Endothelial cell of umbilical vein (primary cell): ENCODE measurements around the gene MTF1. TPM values are rescaled to one million over a fixed set of nuclear protein-coding genes. Genes with fewer than 3 reads are reported as not detected.

Source experiments
- BruUV-seq: library from RNA; stranded (reverse); fragments of 400-500 nt; replicated peaks from 2 replicates; lab custom pipeline; 2021; lab: Mats Ljungman, UMichigan
- CTCF ChIA-PET: fragments of 300-600, 350-600 bp; sonication (Branson Sonifier 250); formaldehyde crosslinking; loops from one replicate; lab custom pipeline; 2021; ENCODE audit warnings: antibody characterized with exemption, inconsistent platforms; lab: Charles Lee
- POLR2A ChIA-PET: fragments of 300-600, 350-600 bp; sonication (Branson Sonifier 250); formaldehyde crosslinking; loops from one replicate; lab custom pipeline; 2021; ENCODE audit warnings: antibody characterized with exemption, inconsistent platforms; lab: Charles Lee
- DNase-seq: peaks from one replicate; pipeline ENCODE4 v3.0.0-alpha.2; 2011; ENCODE audit warnings: low read depth, low spot score
- FAIRE-seq: peaks from 2 replicates; lab custom pipeline; 2011; peaks lifted over from hg19 to GRCh38; lab: Jason Lieb, UNC
- H2AFZ ChIP-seq: 2 replicates; pipeline ENCODE4 v1.6.0; 2012; ENCODE audit warnings: low read depth, low read length, control low read depth, inconsistent platforms
- H3K27ac ChIP-seq: 2 replicates; pipeline ENCODE4 v1.5.1; 2011; ENCODE audit warnings: low read depth, mild to moderate bottlenecking, control low read depth, low read length, moderate library complexity; ENCODE audit not compliant: insufficient read depth
- H3K27me3 ChIP-seq, 2 experiments: 2 replicates each; pipeline versions ENCODE4 v1.6.0 to v1.6.1; 2011; ENCODE audit warnings: low read length in 2 of 2, mixed read lengths in 1 of 2; ENCODE audit not compliant: control insufficient read depth in 2 of 2, insufficient read depth in 2 of 2
- H3K36me3 ChIP-seq, 2 experiments: 2 replicates in 1 of 2; 3 replicates in 1 of 2; pipeline ENCODE4 v1.5.1; 2011; ENCODE audit warnings: low read length in 2 of 2, mild to moderate bottlenecking in 1 of 2, moderate library complexity in 1 of 2; ENCODE audit not compliant: control insufficient read depth in 2 of 2, insufficient read depth in 2 of 2; ENCODE audit errors: extremely low read depth in 1 of 2
- H3K4me1 ChIP-seq: 3 replicates; pipeline ENCODE4 v1.5.1; 2011; ENCODE audit warnings: mild to moderate bottlenecking, low read length; ENCODE audit not compliant: control insufficient read depth, insufficient read depth; ENCODE audit errors: extremely low read depth
- H3K4me2 ChIP-seq: 2 replicates; pipeline ENCODE4 v1.6.1; 2011; ENCODE audit warnings: low read length, control low read depth, mixed read lengths; ENCODE audit not compliant: insufficient read depth
- H3K4me3 ChIP-seq, 3 experiments: fragments of 200-600 bp in 1 of 3; sonication (generic), shearing (Covaris generic) in 1 of 3; replicated peaks in 1 of 3; 2 replicates each; pipeline ENCODE4 v1.5.1; 2011 to 2016; ENCODE audit warnings: control low read depth in 3 of 3, low read length in 3 of 3, mild to moderate bottlenecking in 2 of 3, inconsistent platforms in 1 of 3, low read depth in 1 of 3, moderate library complexity in 1 of 3; ENCODE audit not compliant: insufficient read depth in 1 of 3
- H3K79me2 ChIP-seq: 2 replicates; pipeline ENCODE4 v1.6.0; 2012; ENCODE audit warnings: low read length, inconsistent platforms; ENCODE audit not compliant: control insufficient read depth, insufficient read depth
- H3K9ac ChIP-seq: replicated peaks from 2 replicates; pipeline ENCODE3; 2011; ENCODE audit warnings: low read length, control low read depth; ENCODE audit not compliant: insufficient read depth; ENCODE audit errors: extremely low read depth
- H3K9me1 ChIP-seq: replicated peaks from 3 replicates; pipeline ENCODE4 v1.6.0; 2011; ENCODE audit warnings: mild to moderate bottlenecking, low read length; ENCODE audit not compliant: control insufficient read depth, insufficient read depth; ENCODE audit errors: extremely low read depth
- H3K9me3 ChIP-seq: replicated peaks from 2 replicates; pipeline ENCODE4 v1.5.1; 2012; ENCODE audit warnings: low read length, inconsistent platforms; ENCODE audit not compliant: control insufficient read depth, insufficient read depth
- H4K20me1 ChIP-seq: replicated peaks from 2 replicates; pipeline ENCODE3; 2011; ENCODE audit warnings: mild to moderate bottlenecking, low read length; ENCODE audit not compliant: control insufficient read depth, insufficient read depth; ENCODE audit errors: extremely low read depth
- CTCF ChIP-seq, 2 donors: IDR thresholded peaks; 1 replicate in 1 of 2; 2 replicates in 1 of 2; pipeline ENCODE4 v1.5.1; 2011; ENCODE audit warnings: low read length in 2 of 2, mild to moderate bottlenecking in 2 of 2, moderate library complexity in 2 of 2, control low read depth in 1 of 2, inconsistent platforms in 1 of 2, low read depth in 1 of 2; ENCODE audit not compliant: insufficient read depth in 1 of 2; ENCODE audit errors: extremely low read depth in 1 of 2
- EZH2 ChIP-seq: IDR thresholded peaks from 2 replicates; pipeline ENCODE4 v1.6.1; 2012; ENCODE audit warnings: borderline replicate concordance, low read depth, mild to moderate bottlenecking, moderate library complexity, low read length, inconsistent platforms; ENCODE audit not compliant: severe bottlenecking
- FOS ChIP-seq: IDR thresholded peaks from 2 replicates; pipeline ENCODE4 v1.6.1; 2011; ENCODE audit warnings: mild to moderate bottlenecking, low read length, moderate library complexity, borderline replicate concordance; ENCODE audit not compliant: insufficient read depth
- GATA2 ChIP-seq: IDR thresholded peaks from 2 replicates; pipeline ENCODE4 v1.7.0; 2011; ENCODE audit warnings: low read depth, mild to moderate bottlenecking, moderate library complexity, mixed read lengths, low read length; ENCODE audit not compliant: insufficient read length, insufficient read depth
- JUN ChIP-seq: IDR thresholded peaks from 2 replicates; pipeline ENCODE4 v1.6.1; 2011; ENCODE audit warnings: borderline replicate concordance, low read depth; ENCODE audit not compliant: insufficient read length, insufficient read depth
- MAX ChIP-seq: IDR thresholded peaks from 2 replicates; pipeline ENCODE4 v1.6.1; 2011; ENCODE audit not compliant: insufficient read depth, insufficient read length
- MYC ChIP-seq: IDR thresholded peaks from one replicate; pipeline ENCODE4 v1.6.1; 2011; ENCODE audit warnings: mild to moderate bottlenecking, low read depth, low read length
- POLR2A ChIP-seq: IDR thresholded peaks from 2 replicates; pipeline ENCODE4 v1.6.1; 2012; ENCODE audit warnings: low read depth, mild to moderate bottlenecking, control low read depth, low read length
- POLR2AphosphoS5 ChIP-seq: IDR thresholded peaks from 2 replicates; pipeline ENCODE4 v1.6.1; 2012; ENCODE audit warnings: low read depth, mild to moderate bottlenecking, control low read depth, low read length, moderate library complexity; ENCODE audit not compliant: insufficient read depth
- dilution Hi-C: fragments of 300-500 bp; cut with MboI; formaldehyde crosslinking; loops from one replicate; pipeline ENCODE4 v1.15.0; 2019; ENCODE audit warnings: low sequenced_read_pairs; ENCODE audit not compliant: extremely low pct_ligation_motif_present
- intact Hi-C: fragments of 100-400 bp; cut with micrococcal nuclease; formaldehyde crosslinking; loops from one replicate; pipeline ENCODE4 v1.10.0; 2022
- polyA plus RNA-seq, 4 experiments: library from polyadenylated mRNA; depleted of rRNA in 3 of 4; stranded (reverse) in 3 of 4; unstranded in 1 of 4; fragments of >200 nt; gene quantifications; 2 replicates each; pipeline versions ENCODE4 v1.2.1 to v1.2.3, GENCODE V29; 2011 to 2012; ENCODE audit warnings: missing spikeins in 1 of 4
- total RNA-seq: library from RNA; stranded (reverse); gene quantifications from 2 replicates; pipeline ENCODE4 v1.2.3, GENCODE V29; 2021

MTF1 gene
- total and polyA plus RNA-seq, 2 donors (not counting 3 experiments of a cell fraction or from before 2014, with no cell fraction given) = 4.9 to 18.5 TPM

GRCh38 chr1:37878071-37878470, 18.7 kb upstream of the MTF1 start:
- Histone ChIP-seq H3K4me3 (no peak overlapping the region), H3K9ac (no peak overlapping the region), H4K20me1 (no peaks in the 10 kb centered on the region), H3K4me1 (no peaks in the 10 kb centered on the region), H2AFZ (no peak overlapping the region), H3K36me3 (peaks cover 0 to 19% of the 10 kb centered on the region in 2 experiments), H3K79me2 (no peaks in the 10 kb centered on the region), H3K9me1 (no peaks in the 10 kb centered on the region), H3K27me3 (no peaks in the 10 kb centered on the region), H3K9me3 (no peaks in the 10 kb centered on the region), H3K27ac (no peak overlapping the region), H3K4me2 (no peak overlapping the region)
- POLR2A ChIA-PET = no interaction called here
- dilution Hi-C loops (no loop called here), intact Hi-C loops (no loop called here)
- BruUV-seq = no TSS peak
- DNase-seq (no peak), FAIRE-seq (no peak)
- CTCF ChIA-PET = interaction anchor here (1.1 kb wide), 1 partner anchor 37 kb away, joined by 3 read pairs; no protein-coding TSS in a partner anchor
- no peak for TF ChIP-seq MAX
- no peak for TF ChIP-seq FOS
- TF ChIP-seq MYC = no peak
- no peak for TF ChIP-seq POLR2AphosphoS5
- no peak for TF ChIP-seq POLR2A
- TF ChIP-seq EZH2 = no peak
- no peak for TF ChIP-seq JUN
- no peak for TF ChIP-seq GATA2
- TF ChIP-seq CTCF (IDR thresholded peaks at IDR 0.05; ENCODE audit: extremely low read depth in 1 of 2, insufficient read depth in 1 of 2, low read depth in 1 of 2, low read length in 2 of 2) = no peak
